IMR-90 (cell line): Measurements from ENCODE around the gene KLHL33. TPM values are rescaled to one million over a fixed set of nuclear protein-coding genes. Genes with fewer than 3 reads are reported as not detected.
A peak's percentile ranks its signal among the peaks of the same experiment; 100 is the strongest.

Source experiments
- ATAC-seq: fragments of 200-7000 bp; cut with Tn5 transposase; 2 replicates; pipeline ENCODE4 v1.9.1; 2020; ENCODE audit warnings: low read depth, mild to moderate bottlenecking, moderate library complexity
- BruUV-seq: library from RNA; stranded (reverse); fragments of 400-500 nt; replicated peaks from 2 replicates; lab custom pipeline; 2021; lab: Mats Ljungman, UMichigan
- CTCF ChIA-PET: fragments of 300-600 bp; formaldehyde crosslinking; extraction: SDS; loops from one replicate; lab custom pipeline; 2021; ENCODE audit warnings: antibody characterized with exemption; lab: Yijun Ruan, JAX
- POLR2A ChIA-PET: fragments of 300-600 bp; sonication (Branson Sonifier 250); formaldehyde crosslinking; loops from one replicate; lab custom pipeline; 2022; ENCODE audit warnings: antibody characterized with exemption; ENCODE audit not compliant: unreplicated experiment; lab: Charles Lee
- DNase-seq: peaks from one replicate; pipeline ENCODE4 v3.0.0; 2013
- H2AFZ ChIP-seq: replicated peaks from 2 replicates; pipeline ENCODE3; 2013; ENCODE audit warnings: low read length, mild to moderate bottlenecking; ENCODE audit not compliant: poor library complexity
- H2AK5ac ChIP-seq: 2 replicates; pipeline ENCODE4 v1.6.1; 2013; ENCODE audit warnings: low read depth, low read length, inconsistent platforms
- H2AK9ac ChIP-seq: replicated peaks from 2 replicates; pipeline ENCODE3; 2013; ENCODE audit warnings: mild to moderate bottlenecking, low read depth, low read length, moderate library complexity; ENCODE audit not compliant: poor library complexity
- H2BK120ac ChIP-seq: 2 replicates; pipeline ENCODE4 v1.6.1; 2013; ENCODE audit warnings: low read depth, low read length, inconsistent platforms
- H2BK15ac ChIP-seq: 3 replicates; pipeline ENCODE4 v1.6.1; 2013; ENCODE audit warnings: low read depth, low read length, inconsistent platforms
- H2BK20ac ChIP-seq: 2 replicates; pipeline ENCODE4 v1.6.1; 2013; ENCODE audit warnings: low read depth, mild to moderate bottlenecking, inconsistent platforms, low read length, moderate library complexity
- H2BK5ac ChIP-seq: 2 replicates; pipeline ENCODE4 v1.6.1; 2013; ENCODE audit warnings: mild to moderate bottlenecking, low read depth, low read length, inconsistent platforms; ENCODE audit not compliant: poor library complexity, severe bottlenecking
- H3K14ac ChIP-seq: replicated peaks from 2 replicates; pipeline ENCODE4 v1.6.1; 2013; ENCODE audit warnings: low read depth, low read length, inconsistent platforms
- H3K18ac ChIP-seq: 2 replicates; pipeline ENCODE4 v1.6.1; 2013; ENCODE audit warnings: low read depth, low read length, control low read depth
- H3K23ac ChIP-seq: 2 replicates; pipeline ENCODE4 v1.6.1; 2013; ENCODE audit warnings: low read depth, low read length, inconsistent platforms
- H3K27ac ChIP-seq: 2 replicates; pipeline ENCODE4 v1.5.1; 2013; ENCODE audit warnings: mild to moderate bottlenecking, control low read depth, low read length; ENCODE audit not compliant: insufficient read depth
- H3K27me3 ChIP-seq: 2 replicates; pipeline ENCODE4 v1.6.1; 2013; ENCODE audit warnings: low read length; ENCODE audit not compliant: control insufficient read depth, insufficient read depth
- H3K36me3 ChIP-seq: 2 replicates; pipeline ENCODE4 v1.6.1; 2013; ENCODE audit warnings: low read length, mixed read lengths; ENCODE audit not compliant: control insufficient read depth, insufficient read depth
- H3K4ac ChIP-seq: 2 replicates; pipeline ENCODE4 v1.6.1; 2013; ENCODE audit warnings: low read depth, low read length, inconsistent platforms
- H3K4me1 ChIP-seq: 2 replicates; pipeline ENCODE4 v1.6.1; 2013; ENCODE audit warnings: low read length, mixed read lengths; ENCODE audit not compliant: control insufficient read depth, insufficient read depth
- H3K4me2 ChIP-seq: 2 replicates; pipeline ENCODE4 v1.6.1; 2013; ENCODE audit warnings: low read depth, mild to moderate bottlenecking, control low read depth, low read length, moderate library complexity
- H3K4me3 ChIP-seq: 2 replicates; pipeline ENCODE4 v1.5.1; 2013; ENCODE audit warnings: low read depth, mild to moderate bottlenecking, control low read depth, low read length, moderate library complexity; ENCODE audit not compliant: insufficient read depth
- H3K56ac ChIP-seq: 2 replicates; pipeline ENCODE4 v1.6.1; 2013; ENCODE audit warnings: low read length, inconsistent platforms; ENCODE audit not compliant: insufficient read depth; ENCODE audit errors: extremely low read depth
- H3K79me1 ChIP-seq, 2 experiments: 2 replicates each; pipeline ENCODE4 v1.6.1; 2013; ENCODE audit warnings: low read length in 2 of 2, inconsistent platforms in 1 of 2, low read depth in 1 of 2
- H3K9ac ChIP-seq: 2 replicates; pipeline ENCODE4 v1.6.1; 2013; ENCODE audit warnings: low read depth, low read length, control low read depth
- H3K9me1 ChIP-seq: 2 replicates; pipeline ENCODE4 v1.6.1; 2013; ENCODE audit warnings: low read length, inconsistent platforms; ENCODE audit not compliant: insufficient read depth
- H3K9me3 ChIP-seq: 2 replicates; pipeline ENCODE4 v1.6.1; 2013; ENCODE audit warnings: low read length; ENCODE audit not compliant: control insufficient read depth, insufficient read depth
- H4K20me1 ChIP-seq: 2 replicates; pipeline ENCODE4 v1.6.1; 2013; ENCODE audit warnings: low read length, inconsistent platforms; ENCODE audit not compliant: insufficient read depth
- H4K5ac ChIP-seq: 2 replicates; pipeline ENCODE4 v1.6.1; 2013; ENCODE audit warnings: mild to moderate bottlenecking, low read depth, low read length, control low read depth
- H4K8ac ChIP-seq, 2 experiments: 2 replicates each; pipeline ENCODE4 v1.6.1; 2013; ENCODE audit warnings: low read depth in 2 of 2, low read length in 2 of 2, control low read depth in 1 of 2, inconsistent platforms in 1 of 2
- H4K91ac ChIP-seq: 2 replicates; pipeline ENCODE4 v1.6.1; 2013; ENCODE audit warnings: low read depth, low read length, inconsistent platforms; ENCODE audit not compliant: insufficient read depth
- BHLHE40 ChIP-seq: fragments of 150-350 bp; IDR thresholded peaks from 2 replicates; pipeline ENCODE4 v1.6.1; 2016; ENCODE audit warnings: mild to moderate bottlenecking, low read depth, low read length
- CEBPB ChIP-seq: IDR thresholded peaks from 2 replicates; pipeline ENCODE4 v1.6.1; 2012; ENCODE audit warnings: low read depth, low read length, improper control_type of control experiment
- CTCF ChIP-seq: conservative IDR thresholded peaks from 2 replicates; pipeline ENCODE4 v1.5.1; 2012; ENCODE audit warnings: mild to moderate bottlenecking, low read depth, low read length, improper control_type of control experiment
- FOS ChIP-seq: fragments of 150-350 bp; IDR thresholded peaks from 2 replicates; pipeline ENCODE4 v1.6.1; 2016; ENCODE audit warnings: low read depth, low read length
- MAFK ChIP-seq: IDR thresholded peaks from 2 replicates; pipeline ENCODE4 v1.6.1; 2012; ENCODE audit warnings: low read depth, low read length, improper control_type of control experiment
- MAZ ChIP-seq: IDR thresholded peaks from 2 replicates; pipeline ENCODE4 v1.6.1; 2012; ENCODE audit warnings: low read depth, mild to moderate bottlenecking, low read length, improper control_type of control experiment, moderate library complexity, borderline replicate concordance
- MXI1 ChIP-seq: IDR thresholded peaks from 2 replicates; pipeline ENCODE4 v1.6.1; 2012; ENCODE audit warnings: low read depth, mild to moderate bottlenecking, low read length, moderate library complexity, borderline replicate concordance
- NFE2L2 ChIP-seq: fragments of 150-350 bp; IDR thresholded peaks from 2 replicates; pipeline ENCODE4 v1.6.1; 2016; ENCODE audit warnings: low read depth, mild to moderate bottlenecking, low read length
- POLR2A ChIP-seq: IDR thresholded peaks from 2 replicates; pipeline ENCODE4 v1.6.1; 2012; ENCODE audit warnings: mild to moderate bottlenecking, low read depth, low read length
- RCOR1 ChIP-seq: IDR thresholded peaks from 2 replicates; pipeline ENCODE4 v1.6.1; 2012; ENCODE audit warnings: mild to moderate bottlenecking, low read length, improper control_type of control experiment; ENCODE audit not compliant: insufficient replicate concordance
- WGBS, 2 experiments: methylation state at CpG; one replicate each; pipeline versions ENCODE4 v1.1.5 to v1.1.7; 2013; ENCODE audit warnings: missing lambda C conversion rate in 2 of 2; ENCODE audit not compliant: insufficient read length in 1 of 2; ENCODE audit errors: extremely low coverage in 2 of 2; 5-methylcytosine and 5-hydroxymethylcytosine counted together
- dilution Hi-C: fragments of 300-500 bp; cut with HindIII; formaldehyde crosslinking; loops from one replicate; pipeline ENCODE4 v1.14.3; 2018; ENCODE audit warnings: low sequenced_read_pairs; ENCODE audit not compliant: unreplicated experiment
- in situ Hi-C: fragments of 300-500 bp; cut with MboI; formaldehyde crosslinking; loops from 3 replicates; pipeline ENCODE4 v1.14.3; 2019; ENCODE audit warnings: low sequenced_read_pairs, inconsistent platforms, mixed read lengths
- intact Hi-C: fragments of 100-400 bp; cut with micrococcal nuclease; formaldehyde crosslinking; loops from 2 replicates; pipeline ENCODE4 v1.10.0; 2022
- polyA plus RNA-seq, 3 experiments: library from polyadenylated mRNA; depleted of rRNA; stranded (reverse); fragments of >200 nt; gene quantifications; 2 replicates each; pipeline ENCODE4 v1.2.3, GENCODE V29; 2012; ENCODE audit warnings: low replicate concordance in 1 of 3
- total RNA-seq: library from RNA; depleted of rRNA; stranded (reverse); fragments of >200 nt; gene quantifications from 2 replicates; pipeline ENCODE4 v1.2.3, GENCODE V29; 2012
- TF ChIP-seq, protein P1 (sequence below): fragments of 150-350 bp; IDR thresholded peaks from 2 replicates; pipeline ENCODE4 v1.6.1; 2017; ENCODE audit warnings: mild to moderate bottlenecking, antibody characterized with exemption, low read length, low read depth

Gene KLHL33
- total and polyA plus RNA-seq, 2 of the 4 experiments (the other 2 are of a cell fraction): under 0.01 to 0.03 TPM

DNA sequence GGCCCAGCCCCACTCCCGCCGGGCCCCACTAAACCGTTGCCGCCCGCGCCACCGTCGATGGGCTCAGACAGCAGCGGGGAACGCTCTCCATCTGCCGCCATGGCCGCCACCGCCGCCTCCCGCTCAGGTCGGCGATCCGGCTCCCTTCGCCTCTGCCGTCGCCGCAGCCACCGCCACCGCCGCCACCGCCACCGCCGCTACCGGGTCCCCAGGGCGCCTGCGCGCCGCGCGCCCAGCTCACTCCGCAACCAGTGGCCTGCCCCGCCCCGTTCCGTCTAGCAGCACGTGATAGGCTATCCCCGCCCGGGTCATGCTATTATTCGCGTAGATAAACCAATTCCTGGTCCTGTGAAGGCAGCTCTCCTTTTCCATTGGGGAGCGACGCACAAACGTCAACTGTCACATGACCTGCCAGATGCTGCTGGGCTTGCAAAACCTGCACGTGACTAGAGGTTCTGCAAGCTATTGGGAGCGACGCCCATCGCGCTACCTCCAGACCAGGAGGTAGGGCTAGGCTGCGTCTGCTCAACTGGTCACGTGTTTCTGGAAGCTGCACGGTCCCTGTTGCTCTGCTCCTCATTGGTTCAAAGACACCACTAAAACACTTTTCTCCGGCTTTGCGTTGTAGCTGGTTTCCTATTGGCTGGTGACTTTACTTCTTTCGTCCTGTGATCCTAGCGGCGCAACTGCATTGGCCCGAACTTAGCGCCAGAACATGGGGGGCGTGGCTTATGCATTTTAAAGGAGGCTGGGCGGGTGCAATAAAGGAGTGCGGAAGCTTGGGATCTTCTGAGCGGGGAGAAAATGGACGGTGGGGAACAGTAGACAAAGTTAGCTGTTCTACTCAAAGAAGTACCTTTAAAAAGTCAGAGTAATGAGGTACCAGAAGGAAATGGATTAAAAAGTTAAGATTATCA lies 25.5 kb upstream of the KLHL33 start, which contains the start of gene PIP4P1:
Gene PIP4P1, minus strand, starts transcription at position 210 of the 917 bp plus-strand sequence. Its CDS starts 109 bp downstream, at position 101.
- Histone ChIP-seq H3K9me3 (no peaks in the 10 kb centered on the region), H3K23ac (peak within 1 kb of the TSS; percentile 94), H2BK5ac (peak within 1 kb of the TSS; percentile 55), H3K79me1 (peaks cover 19 to 33% of the 10 kb centered on the region in 2 experiments), H2BK120ac (no peak within 1 kb of the TSS), H2AK5ac (peak within 1 kb of the TSS; percentile 70), H3K36me3 (peaks cover 21% of the 10 kb centered on the region), H2BK20ac (no peak within 1 kb of the TSS), H3K9me1 (peaks cover 10% of the 10 kb centered on the region; the same call in 1 of the 2 replicates), H4K8ac (peak within 1 kb of the TSS; percentile 67 to 84), H3K4me3 (peak within 1 kb of the TSS; percentile 53), H4K91ac (peak within 1 kb of the TSS; percentile 53; the same call in 1 of the 2 replicates), H2AK9ac (peak within 1 kb of the TSS; percentile 95), H3K18ac (no peak within 1 kb of the TSS), H3K27ac (peak within 1 kb of the TSS; percentile 54), H3K27me3 (no peaks in the 10 kb centered on the region), H3K4me2 (peak within 1 kb of the TSS; percentile 98), H3K4ac (peak within 1 kb of the TSS; percentile 64), H3K4me1 (0 out of 2 replicates have a peak, but pooled peaks cover 4% of the 10 kb centered on the region), H2AFZ (peak within 1 kb of the TSS; percentile 98), H4K20me1 (0 out of 2 replicates have a peak, but pooled peaks cover 3% of the 10 kb centered on the region), H3K9ac (peak within 1 kb of the TSS; percentile 60), H3K14ac (peak within 1 kb of the TSS; percentile 65), H2BK15ac (no peak within 1 kb of the TSS), H4K5ac (peak within 1 kb of the TSS; percentile 79), H3K56ac (no peak within 1 kb of the TSS)
- POLR2A ChIA-PET: interaction anchor here (0.6 to 1.1 kb wide), 2 partner anchors 49 to 220 kb away, joined by 4 to 18 read pairs; no protein-coding TSS in a partner anchor
- TF ChIP-seq CTCF: no peak
- TF ChIP-seq MAFK: peak; percentile 88
- TF ChIP-seq POLR2A: peak; percentile 39
- TF ChIP-seq MAZ: peak; percentile 61
- TF ChIP-seq, protein P1, sequence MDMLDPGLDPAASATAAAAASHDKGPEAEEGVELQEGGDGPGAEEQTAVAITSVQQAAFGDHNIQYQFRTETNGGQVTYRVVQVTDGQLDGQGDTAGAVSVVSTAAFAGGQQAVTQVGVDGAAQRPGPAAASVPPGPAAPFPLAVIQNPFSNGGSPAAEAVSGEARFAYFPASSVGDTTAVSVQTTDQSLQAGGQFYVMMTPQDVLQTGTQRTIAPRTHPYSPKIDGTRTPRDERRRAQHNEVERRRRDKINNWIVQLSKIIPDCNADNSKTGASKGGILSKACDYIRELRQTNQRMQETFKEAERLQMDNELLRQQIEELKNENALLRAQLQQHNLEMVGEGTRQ: peak; percentile 99
- TF ChIP-seq RCOR1: no peak
- TF ChIP-seq NFE2L2: no peak
- TF ChIP-seq MXI1: no peak
- TF ChIP-seq BHLHE40: peak; percentile 98
- peak; percentile 93 for TF ChIP-seq CEBPB
- peak; percentile 75 for TF ChIP-seq FOS
- intact Hi-C loops (loop anchor here (1.0 kb wide), 2 partner anchors 118 to 222 kb away; partner anchors contain the start of gene PARP2), dilution Hi-C loops (no loop called here), in situ Hi-C loops (loop anchor here (25.0 kb wide), 1 partner anchor 626 kb away; the partner anchor contains the start of gene ZNF219)
- DNase-seq (peak; percentile 100), ATAC-seq (peak; percentile 96)
- BruUV-seq: TSS peak; percentile 49
- CTCF ChIA-PET: interaction anchor here (0.6 kb wide), 2 partner anchors 120 to 515 kb away, joined by 3 to 4 read pairs; no protein-coding TSS in a partner anchor
- 1% methylated on average over 44 of the region's 67 CpGs; no CpG with 5 or more reads in 1 of the 2 experiments for WGBS, 2 experiments
